Osteocyte (in vitro differentiated cells): ENCODE measurements around the gene ATP6V1C2. TPM values are rescaled to one million over a fixed set of nuclear protein-coding genes. Genes with fewer than 3 reads are reported as not detected.

Source experiments
- DNase-seq: peaks from one replicate; pipeline ENCODE4 v3.0.0; 2021; ENCODE audit warnings: mixed read lengths; ENCODE audit not compliant: unreplicated experiment; ENCODE audit errors: extremely low spot score
- H3K27ac Mint-ChIP-seq: one replicate; pipeline ENCODE4 v1.8.0; 2021; ENCODE audit warnings: mild to moderate bottlenecking, mixed read lengths; ENCODE audit not compliant: unreplicated experiment
- H3K27me3 Mint-ChIP-seq: one replicate; pipeline ENCODE4 v1.8.0; 2021; ENCODE audit warnings: mixed read lengths; ENCODE audit not compliant: unreplicated experiment
- H3K36me3 Mint-ChIP-seq: one replicate; pipeline ENCODE4 v1.8.0; 2021; ENCODE audit warnings: mixed read lengths; ENCODE audit not compliant: unreplicated experiment
- H3K4me1 Mint-ChIP-seq: one replicate; pipeline ENCODE4 v1.8.0; 2021; ENCODE audit warnings: mixed read lengths; ENCODE audit not compliant: unreplicated experiment
- H3K4me3 Mint-ChIP-seq: one replicate; pipeline ENCODE4 v1.8.0; 2021; ENCODE audit warnings: mild to moderate bottlenecking, moderate library complexity, mixed read lengths; ENCODE audit not compliant: unreplicated experiment
- H3K9me3 Mint-ChIP-seq: one replicate; pipeline ENCODE4 v1.8.0; 2021; ENCODE audit warnings: mixed read lengths; ENCODE audit not compliant: unreplicated experiment
- CTCF ChIP-seq: fragments of 200-600 bp; sonication (generic); IDR thresholded peaks from 2 replicates; pipeline ENCODE4 v1.5.0; 2021; ENCODE audit warnings: antibody characterized with exemption, mild to moderate bottlenecking, moderate library complexity
- total RNA-seq: library from RNA; stranded (reverse); gene quantifications from 2 replicates; pipeline ENCODE4 v1.2.1, GENCODE V29; 2021

The ATP6V1C2 gene
- total RNA-seq, 1 donor from 2014 or later, result not detected

DNA sequence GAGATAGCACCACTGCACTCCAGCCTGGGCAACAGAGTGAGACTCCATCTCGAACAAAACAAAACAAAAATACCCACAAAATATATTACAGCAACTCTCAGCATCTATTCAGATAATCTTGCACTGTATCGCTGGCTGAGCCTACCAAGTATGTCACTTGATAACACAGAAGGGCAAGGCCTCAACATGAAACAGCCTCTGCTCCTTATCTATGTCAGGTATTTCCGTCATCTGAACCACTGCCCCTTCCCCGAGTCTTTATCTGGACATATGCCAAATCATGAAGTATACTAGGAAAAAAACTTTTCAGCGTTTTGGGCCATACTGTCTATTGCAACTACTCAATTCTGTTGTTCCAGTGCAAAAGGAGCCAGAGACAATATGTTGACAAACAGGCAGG, 73.4 kb downstream of the ATP6V1C2 start:
- TF ChIP-seq CTCF, result no peak
- no peak overlapping the region for H3K27ac Mint-ChIP-seq
- H3K36me3 Mint-ChIP-seq, result peaks cover 62% of the 10 kb centered on the region
- DNase-seq, result no peak
- H3K4me3 Mint-ChIP-seq, result no peak overlapping the region
- no peaks in the 10 kb centered on the region for H3K9me3 Mint-ChIP-seq
- no peaks in the 10 kb centered on the region for H3K4me1 Mint-ChIP-seq
- no peaks in the 10 kb centered on the region for H3K27me3 Mint-ChIP-seq

- Mint-ChIP-seq H3K27ac (no peak overlapping the region), H3K4me3 (no peak overlapping the region), H3K9me3 (no peaks in the 10 kb centered on the region), H3K4me1 (no peaks in the 10 kb centered on the region), H3K36me3 (peaks cover 57% of the 10 kb centered on the region), H3K27me3 (no peaks in the 10 kb centered on the region)
- DNase-seq, result no peak
- no peak for TF ChIP-seq CTCF
Observed at GRCh38 chr2:10795508-10796046, 74.1 kb downstream of the ATP6V1C2 start.

DNA sequence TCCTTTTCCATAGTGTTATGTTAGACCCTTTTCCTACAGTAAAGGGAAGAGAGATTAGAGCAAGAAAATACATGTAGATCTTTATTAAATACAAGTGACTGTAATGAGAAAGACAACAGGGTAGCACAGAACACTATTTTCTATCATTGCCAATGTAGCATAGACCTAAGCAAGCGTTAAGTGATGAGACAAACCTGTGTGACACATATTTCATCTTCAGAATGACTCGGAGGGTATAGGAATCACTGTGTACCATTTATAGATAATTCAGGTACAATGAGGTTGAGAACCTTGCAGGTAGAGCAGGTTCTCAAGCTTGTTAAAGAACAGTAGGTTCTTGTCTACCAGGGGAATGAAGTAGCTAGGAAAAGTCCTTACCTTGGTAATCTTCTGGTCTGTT, 75.3 kb downstream of the ATP6V1C2 start:
- Mint-ChIP-seq H3K27me3 (no peaks in the 10 kb centered on the region), H3K27ac (no peak overlapping the region), H3K9me3 (no peaks in the 10 kb centered on the region), H3K36me3 (peaks cover 49% of the 10 kb centered on the region), H3K4me3 (no peak overlapping the region), H3K4me1 (no peaks in the 10 kb centered on the region)
- DNase-seq, result no peak
- TF ChIP-seq CTCF, result no peak

GRCh38 chr2:10798783-10799182, 77.4 kb downstream of the ATP6V1C2 start:
- H3K36me3 Mint-ChIP-seq, result peaks cover 39% of the 10 kb centered on the region
- DNase-seq, result no peak
- no peaks in the 10 kb centered on the region for H3K4me1 Mint-ChIP-seq
- no peak overlapping the region for H3K27ac Mint-ChIP-seq
- no peaks in the 10 kb centered on the region for H3K27me3 Mint-ChIP-seq
- no peak for TF ChIP-seq CTCF
- no peak overlapping the region for H3K4me3 Mint-ChIP-seq
- no peaks in the 10 kb centered on the region for H3K9me3 Mint-ChIP-seq

GRCh38 chr2:10800163-10800562, 78.7 kb downstream of the ATP6V1C2 start:
- H3K4me3 Mint-ChIP-seq, result no peak overlapping the region
- no peak for TF ChIP-seq CTCF
- H3K27me3 Mint-ChIP-seq, result no peaks in the 10 kb centered on the region
- no peak for DNase-seq
- H3K27ac Mint-ChIP-seq, result no peak overlapping the region
- no peaks in the 10 kb centered on the region for H3K4me1 Mint-ChIP-seq
- peaks cover 37% of the 10 kb centered on the region for H3K36me3 Mint-ChIP-seq
- no peaks in the 10 kb centered on the region for H3K9me3 Mint-ChIP-seq
